Astrocyte (in vitro differentiated cells and primary cell): ENCODE results near the gene VAV1.

ENCODE experiments used
- EZH2 ChIP-seq: IDR thresholded peaks from 2 replicates; pipeline ENCODE4 v1.6.1; 2012; ENCODE audit warnings: mild to moderate bottlenecking, low read length, inconsistent platforms; ENCODE audit not compliant: insufficient read depth
- TF ChIP-seq, protein P1 (sequence below): IDR thresholded peaks from 2 replicates; pipeline ENCODE4 v1.5.1; 2011; ENCODE audit warnings: low read depth, mild to moderate bottlenecking, inconsistent platforms, low read length, moderate library complexity; ENCODE audit not compliant: insufficient read depth

GRCh38 chr19:6864325-6864940 lies 91.9 kb downstream of the VAV1 start:
- TF ChIP-seq, protein P1, sequence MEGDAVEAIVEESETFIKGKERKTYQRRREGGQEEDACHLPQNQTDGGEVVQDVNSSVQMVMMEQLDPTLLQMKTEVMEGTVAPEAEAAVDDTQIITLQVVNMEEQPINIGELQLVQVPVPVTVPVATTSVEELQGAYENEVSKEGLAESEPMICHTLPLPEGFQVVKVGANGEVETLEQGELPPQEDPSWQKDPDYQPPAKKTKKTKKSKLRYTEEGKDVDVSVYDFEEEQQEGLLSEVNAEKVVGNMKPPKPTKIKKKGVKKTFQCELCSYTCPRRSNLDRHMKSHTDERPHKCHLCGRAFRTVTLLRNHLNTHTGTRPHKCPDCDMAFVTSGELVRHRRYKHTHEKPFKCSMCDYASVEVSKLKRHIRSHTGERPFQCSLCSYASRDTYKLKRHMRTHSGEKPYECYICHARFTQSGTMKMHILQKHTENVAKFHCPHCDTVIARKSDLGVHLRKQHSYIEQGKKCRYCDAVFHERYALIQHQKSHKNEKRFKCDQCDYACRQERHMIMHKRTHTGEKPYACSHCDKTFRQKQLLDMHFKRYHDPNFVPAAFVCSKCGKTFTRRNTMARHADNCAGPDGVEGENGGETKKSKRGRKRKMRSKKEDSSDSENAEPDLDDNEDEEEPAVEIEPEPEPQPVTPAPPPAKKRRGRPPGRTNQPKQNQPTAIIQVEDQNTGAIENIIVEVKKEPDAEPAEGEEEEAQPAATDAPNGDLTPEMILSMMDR = no peak
- no peak for TF ChIP-seq EZH2
